Chondrocyte (in vitro differentiated cells): ENCODE measurements around the gene PDZRN4. TPM values are rescaled to one million over a fixed set of nuclear protein-coding genes. Genes with fewer than 3 reads are reported as not detected.

Source experiments
- DNase-seq: peaks from one replicate; pipeline ENCODE4 v3.0.0; 2021; ENCODE audit warnings: mixed read lengths, low spot score
- H3K27ac Mint-ChIP-seq: one replicate; pipeline ENCODE4 v1.8.0; 2021; ENCODE audit warnings: mild to moderate bottlenecking, moderate library complexity, mixed read lengths; ENCODE audit not compliant: unreplicated experiment
- H3K27me3 Mint-ChIP-seq: 2 replicates; pipeline ENCODE4 v1.8.0; 2021; ENCODE audit warnings: low read depth, mixed read lengths
- H3K36me3 Mint-ChIP-seq: 2 replicates; pipeline ENCODE4 v1.8.0; 2021; ENCODE audit warnings: low read depth, mixed read lengths
- H3K4me1 Mint-ChIP-seq: 2 replicates; pipeline ENCODE4 v1.8.0; 2021; ENCODE audit warnings: low read depth, mild to moderate bottlenecking, mixed read lengths
- H3K4me3 Mint-ChIP-seq: one replicate; pipeline ENCODE4 v1.8.0; 2021; ENCODE audit warnings: mild to moderate bottlenecking, moderate library complexity, mixed read lengths; ENCODE audit not compliant: unreplicated experiment
- H3K9me3 Mint-ChIP-seq: 2 replicates; pipeline ENCODE4 v1.8.0; 2021; ENCODE audit warnings: low read depth, mixed read lengths
- CTCF ChIP-seq: fragments of 200-600 bp; sonication (generic); IDR thresholded peaks from 2 replicates; pipeline ENCODE4 v1.5.0; 2021; ENCODE audit warnings: antibody characterized with exemption, mild to moderate bottlenecking, moderate library complexity
- total RNA-seq: library from RNA; stranded (reverse); gene quantifications from 3 replicates; pipeline ENCODE4 v1.2.1, GENCODE V29; 2021

Gene PDZRN4
- total RNA-seq, 1 donor from 2014 or later: 0.25 TPM

- Mint-ChIP-seq H3K9me3 (no peaks in the 10 kb centered on the region), H3K27ac (no peak overlapping the region), H3K4me1 (no peaks in the 10 kb centered on the region), H3K27me3 (peaks cover 6% of the 10 kb centered on the region), H3K36me3 (no peaks in the 10 kb centered on the region), H3K4me3 (no peak overlapping the region)
- TF ChIP-seq CTCF: no peak
- DNase-seq: no peak
These were observed 265.3 kb downstream of the PDZRN4 start for GRCh38 chr12:41453409-41453808.

GRCh38 chr12:41459111-41459905 lies 271.2 kb downstream of the PDZRN4 start:
- no peak overlapping the region for H3K27ac Mint-ChIP-seq
- H3K4me3 Mint-ChIP-seq: no peak overlapping the region
- TF ChIP-seq CTCF: no peak
- peaks cover 7% of the 10 kb centered on the region for H3K27me3 Mint-ChIP-seq
- DNase-seq: no peak
- no peaks in the 10 kb centered on the region for H3K36me3 Mint-ChIP-seq
- no peaks in the 10 kb centered on the region for H3K9me3 Mint-ChIP-seq
- no peaks in the 10 kb centered on the region for H3K4me1 Mint-ChIP-seq

- H3K27ac Mint-ChIP-seq: no peak overlapping the region
- no peaks in the 10 kb centered on the region for H3K4me1 Mint-ChIP-seq
- no peaks in the 10 kb centered on the region for H3K9me3 Mint-ChIP-seq
- TF ChIP-seq CTCF: no peak
- no peaks in the 10 kb centered on the region for H3K36me3 Mint-ChIP-seq
- DNase-seq: no peak
- H3K27me3 Mint-ChIP-seq: peaks cover 7% of the 10 kb centered on the region
- no peak overlapping the region for H3K4me3 Mint-ChIP-seq
These were observed 271.7 kb downstream of the PDZRN4 start for GRCh38 chr12:41459906-41460214.

GRCh38 chr12:41460906-41461305 lies 272.8 kb downstream of the PDZRN4 start:
- Mint-ChIP-seq H3K36me3 (no peaks in the 10 kb centered on the region), H3K4me1 (peaks cover 3% of the 10 kb centered on the region), H3K4me3 (no peak overlapping the region), H3K27ac (no peak overlapping the region), H3K9me3 (no peaks in the 10 kb centered on the region), H3K27me3 (peaks cover 4% of the 10 kb centered on the region)
- TF ChIP-seq CTCF: no peak
- DNase-seq: no peak

- peaks cover 3% of the 10 kb centered on the region for H3K4me1 Mint-ChIP-seq
- H3K27me3 Mint-ChIP-seq: peaks cover 3% of the 10 kb centered on the region
- H3K4me3 Mint-ChIP-seq: no peak overlapping the region
- no peaks in the 10 kb centered on the region for H3K36me3 Mint-ChIP-seq
- no peaks in the 10 kb centered on the region for H3K9me3 Mint-ChIP-seq
- H3K27ac Mint-ChIP-seq: no peak overlapping the region
- TF ChIP-seq CTCF: no peak
- no peak for DNase-seq
These were observed 274.2 kb downstream of the PDZRN4 start for GRCh38 chr12:41462312-41462711.
